Measurements from ENCODE around the gene TMEM123. TPM values are rescaled to one million over a fixed set of nuclear protein-coding genes. Genes with fewer than 3 reads are reported as not detected.

TMEM123 gene
- total RNA-seq, 1 donor from 2014 or later = 70.2 TPM

DNA sequence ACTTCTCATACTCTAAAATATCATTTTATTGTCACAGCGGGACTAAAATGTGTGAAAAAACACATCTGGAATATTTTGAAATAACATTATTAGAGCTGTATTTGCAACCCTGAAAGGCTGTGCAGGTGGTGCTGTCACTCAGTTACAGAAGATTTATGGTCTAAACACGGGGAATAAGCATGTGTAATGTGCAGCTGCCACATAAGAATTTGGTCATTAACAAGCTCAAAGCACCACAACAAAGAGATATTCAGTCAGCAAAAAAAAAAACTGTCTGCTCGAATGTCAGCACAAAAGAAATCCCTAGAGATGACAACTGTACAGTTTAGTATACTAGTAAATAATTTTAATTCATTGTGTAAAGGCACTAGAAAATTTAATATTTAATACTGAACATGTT, 31.3 kb downstream of the TMEM123 start:
- Histone ChIP-seq H3K36me3 (no peaks in the 10 kb centered on the region), H3K4me1 (peaks cover 21% of the 10 kb centered on the region), H3K9me3 (replicated peaks) (peaks cover 24% of the 10 kb centered on the region), H3K4me3 (no peak overlapping the region), H3K27ac (replicated peaks) (no peak overlapping the region), H3K27me3 (ENCODE audit: low read depth) (no peaks in the 10 kb centered on the region)
- TF ChIP-seq, protein P1, sequence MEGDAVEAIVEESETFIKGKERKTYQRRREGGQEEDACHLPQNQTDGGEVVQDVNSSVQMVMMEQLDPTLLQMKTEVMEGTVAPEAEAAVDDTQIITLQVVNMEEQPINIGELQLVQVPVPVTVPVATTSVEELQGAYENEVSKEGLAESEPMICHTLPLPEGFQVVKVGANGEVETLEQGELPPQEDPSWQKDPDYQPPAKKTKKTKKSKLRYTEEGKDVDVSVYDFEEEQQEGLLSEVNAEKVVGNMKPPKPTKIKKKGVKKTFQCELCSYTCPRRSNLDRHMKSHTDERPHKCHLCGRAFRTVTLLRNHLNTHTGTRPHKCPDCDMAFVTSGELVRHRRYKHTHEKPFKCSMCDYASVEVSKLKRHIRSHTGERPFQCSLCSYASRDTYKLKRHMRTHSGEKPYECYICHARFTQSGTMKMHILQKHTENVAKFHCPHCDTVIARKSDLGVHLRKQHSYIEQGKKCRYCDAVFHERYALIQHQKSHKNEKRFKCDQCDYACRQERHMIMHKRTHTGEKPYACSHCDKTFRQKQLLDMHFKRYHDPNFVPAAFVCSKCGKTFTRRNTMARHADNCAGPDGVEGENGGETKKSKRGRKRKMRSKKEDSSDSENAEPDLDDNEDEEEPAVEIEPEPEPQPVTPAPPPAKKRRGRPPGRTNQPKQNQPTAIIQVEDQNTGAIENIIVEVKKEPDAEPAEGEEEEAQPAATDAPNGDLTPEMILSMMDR (IDR thresholded peaks at IDR 0.05; ENCODE audit: borderline replicate concordance) = no peak
- no peak for DNase-seq
- intact Hi-C loops (cut with micrococcal nuclease) = no loop called here

DNA sequence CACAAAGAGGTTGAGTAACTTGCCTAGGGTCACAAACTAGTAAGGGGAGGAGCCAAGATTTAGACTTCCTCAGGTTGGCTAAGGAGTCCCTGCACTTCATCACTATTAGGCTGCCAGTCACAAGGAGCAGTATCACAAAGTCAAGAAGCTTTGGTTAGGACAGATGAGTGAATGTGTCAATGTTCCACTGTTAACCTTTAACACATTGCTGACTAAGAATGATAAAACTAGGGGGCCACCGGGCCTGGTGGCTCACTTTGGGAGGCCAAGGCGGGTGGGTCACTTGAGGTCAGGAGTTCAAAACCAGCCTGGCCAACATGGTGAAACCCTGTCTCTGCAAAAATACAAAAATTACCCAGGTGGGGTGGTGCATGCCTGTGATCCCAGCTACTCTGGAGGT, 32.0 kb downstream of the TMEM123 start:
- Histone ChIP-seq H3K4me1 (peaks cover 14% of the 10 kb centered on the region), H3K9me3 (replicated peaks) (peaks cover 26% of the 10 kb centered on the region), H3K36me3 (no peaks in the 10 kb centered on the region), H3K27me3 (ENCODE audit: low read depth) (no peaks in the 10 kb centered on the region), H3K4me3 (no peak overlapping the region), H3K27ac (replicated peaks) (no peak overlapping the region)
- TF ChIP-seq, protein P1 (IDR thresholded peaks at IDR 0.05; ENCODE audit: borderline replicate concordance) = no peak
- no peak for DNase-seq
- intact Hi-C loops (cut with micrococcal nuclease) = no loop called here

DNA sequence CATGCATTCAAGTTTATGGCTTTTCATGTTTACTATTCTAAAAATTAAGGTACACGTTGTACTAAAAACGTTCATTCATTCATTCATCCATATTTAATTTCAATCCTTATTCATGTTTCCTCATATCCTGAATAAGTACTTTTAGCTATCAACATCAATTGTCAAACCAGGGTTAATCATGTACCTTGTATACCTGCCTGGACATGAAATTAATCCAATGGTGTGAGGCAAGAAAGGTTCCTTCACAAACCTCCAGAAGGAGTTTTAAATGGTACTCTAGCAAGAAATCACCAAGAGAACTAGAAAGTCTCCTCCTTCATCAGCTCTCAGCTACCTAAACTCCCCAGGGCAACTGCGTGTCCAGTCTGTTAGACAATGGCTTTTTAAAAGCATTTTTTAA, 33.4 kb downstream of the TMEM123 start:
- Histone ChIP-seq H3K36me3 (no peaks in the 10 kb centered on the region), H3K27ac (replicated peaks) (no peak overlapping the region), H3K4me3 (no peak overlapping the region), H3K27me3 (ENCODE audit: low read depth) (no peaks in the 10 kb centered on the region), H3K4me1 (peaks cover 13% of the 10 kb centered on the region), H3K9me3 (replicated peaks) (peaks cover 26% of the 10 kb centered on the region)
- intact Hi-C loops (cut with micrococcal nuclease) = no loop called here
- DNase-seq = no peak
- TF ChIP-seq, protein P1 (IDR thresholded peaks at IDR 0.05; ENCODE audit: borderline replicate concordance) = no peak

DNA sequence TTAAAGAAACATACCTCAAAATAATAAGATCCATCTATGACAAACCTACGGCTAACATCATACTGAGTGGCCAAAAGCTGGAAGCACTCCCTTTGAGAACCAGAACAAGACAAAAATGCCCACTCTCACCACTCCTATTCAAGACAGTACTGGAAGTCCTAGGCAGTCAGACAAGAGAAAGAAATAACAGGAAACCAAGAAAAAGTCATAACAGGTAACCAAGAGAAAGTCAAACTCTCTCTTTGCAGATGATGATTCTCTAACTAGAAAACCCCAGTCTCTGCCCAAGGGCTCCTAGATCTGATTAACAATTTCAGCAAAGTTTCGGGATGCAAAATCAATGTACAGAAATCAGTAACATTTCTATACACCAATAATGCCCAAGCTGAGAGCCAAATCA, 35.6 kb downstream of the TMEM123 start:
- Histone ChIP-seq H3K27ac (replicated peaks) (no peak overlapping the region), H3K4me3 (no peak overlapping the region), H3K27me3 (ENCODE audit: low read depth) (no peaks in the 10 kb centered on the region), H3K36me3 (no peaks in the 10 kb centered on the region), H3K9me3 (replicated peaks) (peaks cover 26% of the 10 kb centered on the region), H3K4me1 (peaks cover 5% of the 10 kb centered on the region)
- DNase-seq = no peak
- intact Hi-C loops (cut with micrococcal nuclease) = no loop called here
- TF ChIP-seq, protein P1 (IDR thresholded peaks at IDR 0.05; ENCODE audit: borderline replicate concordance) = no peak

DNA sequence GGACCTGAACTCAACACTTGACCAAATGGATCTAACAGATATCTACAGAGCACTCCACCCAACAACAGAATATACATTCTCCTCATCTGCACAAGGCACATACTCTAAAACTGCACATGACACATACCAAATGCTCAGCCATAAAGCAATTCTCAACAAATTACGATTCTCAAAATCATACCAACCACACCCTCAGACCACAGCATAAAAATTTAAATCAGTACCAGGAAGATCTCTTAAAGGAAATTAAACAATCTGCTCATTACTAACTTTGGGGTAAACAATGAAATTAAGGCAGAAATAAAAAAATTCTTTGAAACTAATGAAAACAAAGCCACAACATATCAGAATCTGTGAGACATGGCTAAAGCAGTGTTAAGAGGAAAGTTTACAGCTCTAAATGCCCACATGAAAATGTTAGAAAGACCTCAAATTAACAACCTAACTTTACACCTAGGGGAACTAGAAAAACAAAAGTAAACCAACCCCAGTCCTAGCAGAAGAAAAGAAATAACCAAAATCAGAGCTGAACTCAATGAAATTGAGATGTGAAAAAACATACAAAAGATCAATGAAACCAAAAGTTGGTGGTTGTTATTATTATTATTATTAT, 37.2 kb downstream of the TMEM123 start:
- Histone ChIP-seq H3K4me3 (no peak overlapping the region), H3K4me1 (peaks cover 5% of the 10 kb centered on the region), H3K27ac (replicated peaks) (no peak overlapping the region), H3K9me3 (replicated peaks) (peaks cover 26% of the 10 kb centered on the region), H3K36me3 (no peaks in the 10 kb centered on the region), H3K27me3 (ENCODE audit: low read depth) (no peaks in the 10 kb centered on the region)
- intact Hi-C loops (cut with micrococcal nuclease) = no loop called here
- TF ChIP-seq, protein P1 (IDR thresholded peaks at IDR 0.05; ENCODE audit: borderline replicate concordance) = no peak
- DNase-seq = no peak
